Measurements from ENCODE around the gene HHATL.

DNA sequence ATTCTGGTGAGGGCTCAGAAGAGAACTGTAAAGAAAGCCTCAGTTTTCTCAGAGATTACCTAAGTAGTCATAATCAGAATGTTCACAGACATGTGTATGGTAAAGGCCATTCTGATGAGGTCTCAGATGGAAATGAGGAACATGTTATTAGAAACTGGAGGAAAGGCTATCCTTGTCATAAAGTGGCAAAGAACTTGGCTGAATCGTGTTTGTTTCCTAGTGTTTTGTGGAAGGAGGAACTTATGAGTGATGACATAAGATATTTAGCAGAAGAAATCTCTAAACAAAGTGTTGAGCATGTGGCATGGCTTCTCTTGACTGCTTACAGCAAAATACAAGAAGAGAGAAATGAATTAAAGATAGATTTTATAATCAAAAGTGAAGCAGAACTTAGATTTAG lies 30.1 kb downstream of the HHATL start:
- no peak for TF ChIP-seq CTCF (IDR thresholded peaks at IDR 0.05; ENCODE audit: low read length)
- TF ChIP-seq EZH2 (optimal IDR thresholded peaks at IDR 0.05; ENCODE audit: low read depth, low read length): no peak
- TF ChIP-seq EZH2phosphoT487 (IDR thresholded peaks at IDR 0.05; ENCODE audit: low read length): no peak
